WTC11 (cell line): Measurements from ENCODE around the gene IFNAR2. TPM values are rescaled to one million over a fixed set of nuclear protein-coding genes. Genes with fewer than 3 reads are reported as not detected.

Experiments
- ATAC-seq: fragments of 200-7000 bp; cut with Tn5 transposase; 2 replicates; pipeline ENCODE4 v1.10.0; 2021; ENCODE audit warnings: mild to moderate bottlenecking, moderate library complexity
- CTCF ChIA-PET: fragments of 300-600 bp; sonication (Branson Sonifier 250); formaldehyde crosslinking; loops from one replicate; lab custom pipeline; 2021; ENCODE audit warnings: antibody characterized with exemption; lab: Charles Lee
- POLR2A ChIA-PET: fragments of 350-600 bp; sonication (Branson Sonifier 250); formaldehyde crosslinking; loops from one replicate; lab custom pipeline; 2021; ENCODE audit warnings: antibody characterized with exemption; lab: Charles Lee
- DNase-seq: peaks from one replicate; pipeline ENCODE4 v3.0.0; 2021; ENCODE audit warnings: low spot score
- H3K27ac Mint-ChIP-seq: 2 replicates; pipeline ENCODE4 v1.8.0; 2021; ENCODE audit warnings: mixed read lengths
- H3K27me3 Mint-ChIP-seq: 2 replicates; pipeline ENCODE4 v1.8.0; 2021; ENCODE audit warnings: low read depth, mild to moderate bottlenecking, moderate library complexity, mixed read lengths
- H3K36me3 Mint-ChIP-seq: 2 replicates; pipeline ENCODE4 v1.8.0; 2021; ENCODE audit warnings: mixed read lengths
- H3K4me1 Mint-ChIP-seq: 2 replicates; pipeline ENCODE4 v1.8.0; 2022; ENCODE audit warnings: mixed read lengths
- H3K4me3 Mint-ChIP-seq: 2 replicates; pipeline ENCODE4 v1.8.0; 2021; ENCODE audit warnings: mild to moderate bottlenecking, moderate library complexity, mixed read lengths
- H3K9me3 Mint-ChIP-seq: 2 replicates; pipeline ENCODE4 v1.8.0; 2021; ENCODE audit warnings: mixed read lengths
- CBFB ChIP-seq: sonication (generic); formaldehyde crosslinking; IDR thresholded peaks from 2 replicates; pipeline ENCODE4 v1.8.1; 2022; ENCODE audit warnings: mild to moderate bottlenecking, low read depth, missing genetic modification reagents
- ESRRA ChIP-seq: sonication (generic); formaldehyde crosslinking; IDR thresholded peaks from 2 replicates; pipeline ENCODE4 v1.8.1; 2022; ENCODE audit warnings: mild to moderate bottlenecking, missing genetic modification reagents, borderline replicate concordance
- FOXK1 ChIP-seq: sonication (generic); formaldehyde crosslinking; IDR thresholded peaks from 2 replicates; pipeline ENCODE4 v1.8.0; 2022; ENCODE audit warnings: mild to moderate bottlenecking, moderate library complexity, missing genetic modification reagents
- HMGA2 ChIP-seq: fragments of 250-450 bp; sonication (Bioruptor Pico); IDR thresholded peaks from 2 replicates; pipeline ENCODE4 v1.4.0; 2021; ENCODE audit warnings: mild to moderate bottlenecking, moderate library complexity
- JUN ChIP-seq: sonication (generic); formaldehyde crosslinking; IDR thresholded peaks from 2 replicates; pipeline ENCODE4 v1.8.0; 2023; ENCODE audit warnings: mild to moderate bottlenecking, missing genetic modification reagents
- NR3C1 ChIP-seq: sonication (generic); formaldehyde crosslinking; conservative IDR thresholded peaks from 2 replicates; pipeline ENCODE4 v1.8.1; 2023; ENCODE audit warnings: low read depth, mild to moderate bottlenecking, missing genetic modification reagents
- OVOL2 ChIP-seq: fragments of 250-450 bp; sonication (Bioruptor Pico); IDR thresholded peaks from 2 replicates; pipeline ENCODE4 v1.9.0; 2021; ENCODE audit warnings: mild to moderate bottlenecking, borderline replicate concordance
- PRRX2 ChIP-seq: fragments of 250-450 bp; sonication (Bioruptor Pico); IDR thresholded peaks from 2 replicates; pipeline ENCODE4 v1.8.0; 2021; ENCODE audit warnings: mild to moderate bottlenecking
- RELA ChIP-seq: sonication (generic); formaldehyde crosslinking; IDR thresholded peaks from 2 replicates; pipeline ENCODE4 v1.8.1; 2022; ENCODE audit warnings: missing genetic modification reagents, mild to moderate bottlenecking, borderline replicate concordance
- TEAD1 ChIP-seq: sonication (generic); formaldehyde crosslinking; IDR thresholded peaks from 2 replicates; pipeline ENCODE4 v1.8.0; 2022; ENCODE audit warnings: mild to moderate bottlenecking, missing genetic modification reagents
- total RNA-seq: library from RNA; stranded (reverse); gene quantifications from 3 replicates; pipeline ENCODE4 v1.2.3, GENCODE V29; 2021
- TF ChIP-seq, protein P1 (sequence below): sonication (generic); formaldehyde crosslinking; IDR thresholded peaks from 2 replicates; pipeline ENCODE4 v1.8.1; 2023; ENCODE audit warnings: mild to moderate bottlenecking, missing genetic modification reagents
- TF ChIP-seq, protein P2 (sequence below): sonication (generic); formaldehyde crosslinking; IDR thresholded peaks from 2 replicates; pipeline ENCODE4 v1.8.1; 2023; ENCODE audit warnings: mild to moderate bottlenecking, missing genetic modification reagents, moderate library complexity
- TF ChIP-seq, protein P3 (sequence below): fragments of 250-450 bp; sonication (Bioruptor Pico); IDR thresholded peaks from 2 replicates; pipeline ENCODE4 v1.9.0; 2021; ENCODE audit warnings: moderate library complexity, mild to moderate bottlenecking, inconsistent platforms, borderline replicate concordance
- TF ChIP-seq, protein P4 (sequence below): sonication (generic); formaldehyde crosslinking; IDR thresholded peaks from 2 replicates; pipeline ENCODE4 v1.8.1; 2022; ENCODE audit warnings: low read depth, missing genetic modification reagents, borderline replicate concordance
- TF ChIP-seq, protein P5 (sequence below): sonication (generic); formaldehyde crosslinking; IDR thresholded peaks from 2 replicates; pipeline ENCODE4 v1.8.0; 2023; ENCODE audit warnings: missing genetic modification reagents, mild to moderate bottlenecking, borderline replicate concordance
- TF ChIP-seq, protein P6 (sequence below): fragments of 250-450 bp; sonication (Bioruptor Pico); IDR thresholded peaks from 2 replicates; pipeline ENCODE4 v2.1.2; 2022; ENCODE audit warnings: mild to moderate bottlenecking, moderate library complexity
- TF ChIP-seq, protein P7 (sequence below): sonication (generic); formaldehyde crosslinking; IDR thresholded peaks from 2 replicates; pipeline ENCODE4 v1.8.0; 2022; ENCODE audit warnings: mild to moderate bottlenecking, missing genetic modification reagents

Gene IFNAR2
- total RNA-seq, 1 experiment from 2014 or later, result 13.3 TPM

DNA sequence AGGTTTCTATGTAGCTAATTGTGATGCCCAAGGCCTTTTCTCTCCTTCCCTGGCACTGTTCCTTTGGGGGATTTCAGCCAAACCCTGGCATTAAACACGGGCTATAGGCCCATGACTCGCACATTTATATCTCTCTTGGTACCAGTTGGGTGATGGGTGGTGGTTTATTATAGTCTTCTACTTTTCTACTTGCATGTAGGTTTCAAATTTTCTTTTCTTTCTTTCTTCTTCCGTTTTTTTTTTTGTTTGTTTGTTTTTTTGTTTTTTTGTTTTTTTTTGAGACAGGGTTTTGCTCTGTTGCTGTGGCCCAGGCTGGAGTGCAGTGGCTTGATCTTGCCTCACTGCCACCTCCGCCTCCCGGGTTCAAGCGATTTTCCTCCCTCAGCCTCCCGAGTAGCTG is 37.5 kb downstream of the IFNAR2 start (continued):
- TF ChIP-seq, protein P1, sequence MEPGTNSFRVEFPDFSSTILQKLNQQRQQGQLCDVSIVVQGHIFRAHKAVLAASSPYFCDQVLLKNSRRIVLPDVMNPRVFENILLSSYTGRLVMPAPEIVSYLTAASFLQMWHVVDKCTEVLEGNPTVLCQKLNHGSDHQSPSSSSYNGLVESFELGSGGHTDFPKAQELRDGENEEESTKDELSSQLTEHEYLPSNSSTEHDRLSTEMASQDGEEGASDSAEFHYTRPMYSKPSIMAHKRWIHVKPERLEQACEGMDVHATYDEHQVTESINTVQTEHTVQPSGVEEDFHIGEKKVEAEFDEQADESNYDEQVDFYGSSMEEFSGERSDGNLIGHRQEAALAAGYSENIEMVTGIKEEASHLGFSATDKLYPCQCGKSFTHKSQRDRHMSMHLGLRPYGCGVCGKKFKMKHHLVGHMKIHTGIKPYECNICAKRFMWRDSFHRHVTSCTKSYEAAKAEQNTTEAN, result no peak
- TF ChIP-seq, protein P2, sequence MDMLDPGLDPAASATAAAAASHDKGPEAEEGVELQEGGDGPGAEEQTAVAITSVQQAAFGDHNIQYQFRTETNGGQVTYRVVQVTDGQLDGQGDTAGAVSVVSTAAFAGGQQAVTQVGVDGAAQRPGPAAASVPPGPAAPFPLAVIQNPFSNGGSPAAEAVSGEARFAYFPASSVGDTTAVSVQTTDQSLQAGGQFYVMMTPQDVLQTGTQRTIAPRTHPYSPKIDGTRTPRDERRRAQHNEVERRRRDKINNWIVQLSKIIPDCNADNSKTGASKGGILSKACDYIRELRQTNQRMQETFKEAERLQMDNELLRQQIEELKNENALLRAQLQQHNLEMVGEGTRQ, result no peak

DNA sequence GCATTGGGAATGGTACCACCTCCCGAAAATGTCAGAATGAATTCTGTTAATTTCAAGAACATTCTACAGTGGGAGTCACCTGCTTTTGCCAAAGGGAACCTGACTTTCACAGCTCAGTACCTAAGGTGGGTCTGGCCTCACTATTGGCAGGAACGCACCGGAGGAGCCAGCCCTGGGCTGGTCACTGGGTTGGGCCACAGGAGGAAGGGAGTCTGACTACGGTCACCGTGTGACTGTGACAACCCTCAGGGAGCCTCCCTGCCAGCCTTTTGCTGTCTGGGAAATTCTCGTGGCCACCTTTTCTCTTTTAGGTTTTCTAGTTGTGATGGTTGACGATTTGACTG is 38.6 kb downstream of the IFNAR2 start:
- CTCF ChIA-PET, result no interaction called here
- Mint-ChIP-seq H3K36me3 (0 out of 2 replicates have a peak, but pooled peaks cover 2% of the 10 kb centered on the region), H3K4me3 (no peak overlapping the region; the same call in 1 of the 2 replicates), H3K9me3 (no peaks in the 10 kb centered on the region), H3K27ac (no peak overlapping the region)
- POLR2A ChIA-PET, result no interaction called here
- no peak for DNase-seq
- no peak for ATAC-seq
- TF ChIP-seq OVOL2 (no peak), CBFB (CRISPR knock-in tag) (no peak), TEAD1 (no peak), PRRX2 (no peak), RELA (CRISPR knock-in tag) (no peak), NR3C1 (CRISPR knock-in tag) (no peak), ESRRA (CRISPR knock-in tag) (no peak), HMGA2 (CRISPR knock-in tag) (no peak), JUN (no peak), FOXK1 (no peak)
- TF ChIP-seq, protein P3, sequence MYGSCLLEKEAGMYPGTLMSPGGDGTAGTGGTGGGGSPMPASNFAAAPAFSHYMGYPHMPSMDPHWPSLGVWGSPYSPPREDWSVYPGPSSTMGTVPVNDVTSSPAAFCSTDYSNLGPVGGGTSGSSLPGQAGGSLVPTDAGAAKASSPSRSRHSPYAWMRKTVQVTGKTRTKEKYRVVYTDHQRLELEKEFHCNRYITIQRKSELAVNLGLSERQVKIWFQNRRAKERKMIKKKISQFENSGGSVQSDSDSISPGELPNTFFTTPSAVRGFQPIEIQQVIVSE (CRISPR knock-in tag), result no peak
- TF ChIP-seq, protein P4, sequence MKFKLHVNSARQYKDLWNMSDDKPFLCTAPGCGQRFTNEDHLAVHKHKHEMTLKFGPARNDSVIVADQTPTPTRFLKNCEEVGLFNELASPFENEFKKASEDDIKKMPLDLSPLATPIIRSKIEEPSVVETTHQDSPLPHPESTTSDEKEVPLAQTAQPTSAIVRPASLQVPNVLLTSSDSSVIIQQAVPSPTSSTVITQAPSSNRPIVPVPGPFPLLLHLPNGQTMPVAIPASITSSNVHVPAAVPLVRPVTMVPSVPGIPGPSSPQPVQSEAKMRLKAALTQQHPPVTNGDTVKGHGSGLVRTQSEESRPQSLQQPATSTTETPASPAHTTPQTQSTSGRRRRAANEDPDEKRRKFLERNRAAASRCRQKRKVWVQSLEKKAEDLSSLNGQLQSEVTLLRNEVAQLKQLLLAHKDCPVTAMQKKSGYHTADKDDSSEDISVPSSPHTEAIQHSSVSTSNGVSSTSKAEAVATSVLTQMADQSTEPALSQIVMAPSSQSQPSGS (CRISPR knock-in tag), result no peak
- TF ChIP-seq, protein P5, sequence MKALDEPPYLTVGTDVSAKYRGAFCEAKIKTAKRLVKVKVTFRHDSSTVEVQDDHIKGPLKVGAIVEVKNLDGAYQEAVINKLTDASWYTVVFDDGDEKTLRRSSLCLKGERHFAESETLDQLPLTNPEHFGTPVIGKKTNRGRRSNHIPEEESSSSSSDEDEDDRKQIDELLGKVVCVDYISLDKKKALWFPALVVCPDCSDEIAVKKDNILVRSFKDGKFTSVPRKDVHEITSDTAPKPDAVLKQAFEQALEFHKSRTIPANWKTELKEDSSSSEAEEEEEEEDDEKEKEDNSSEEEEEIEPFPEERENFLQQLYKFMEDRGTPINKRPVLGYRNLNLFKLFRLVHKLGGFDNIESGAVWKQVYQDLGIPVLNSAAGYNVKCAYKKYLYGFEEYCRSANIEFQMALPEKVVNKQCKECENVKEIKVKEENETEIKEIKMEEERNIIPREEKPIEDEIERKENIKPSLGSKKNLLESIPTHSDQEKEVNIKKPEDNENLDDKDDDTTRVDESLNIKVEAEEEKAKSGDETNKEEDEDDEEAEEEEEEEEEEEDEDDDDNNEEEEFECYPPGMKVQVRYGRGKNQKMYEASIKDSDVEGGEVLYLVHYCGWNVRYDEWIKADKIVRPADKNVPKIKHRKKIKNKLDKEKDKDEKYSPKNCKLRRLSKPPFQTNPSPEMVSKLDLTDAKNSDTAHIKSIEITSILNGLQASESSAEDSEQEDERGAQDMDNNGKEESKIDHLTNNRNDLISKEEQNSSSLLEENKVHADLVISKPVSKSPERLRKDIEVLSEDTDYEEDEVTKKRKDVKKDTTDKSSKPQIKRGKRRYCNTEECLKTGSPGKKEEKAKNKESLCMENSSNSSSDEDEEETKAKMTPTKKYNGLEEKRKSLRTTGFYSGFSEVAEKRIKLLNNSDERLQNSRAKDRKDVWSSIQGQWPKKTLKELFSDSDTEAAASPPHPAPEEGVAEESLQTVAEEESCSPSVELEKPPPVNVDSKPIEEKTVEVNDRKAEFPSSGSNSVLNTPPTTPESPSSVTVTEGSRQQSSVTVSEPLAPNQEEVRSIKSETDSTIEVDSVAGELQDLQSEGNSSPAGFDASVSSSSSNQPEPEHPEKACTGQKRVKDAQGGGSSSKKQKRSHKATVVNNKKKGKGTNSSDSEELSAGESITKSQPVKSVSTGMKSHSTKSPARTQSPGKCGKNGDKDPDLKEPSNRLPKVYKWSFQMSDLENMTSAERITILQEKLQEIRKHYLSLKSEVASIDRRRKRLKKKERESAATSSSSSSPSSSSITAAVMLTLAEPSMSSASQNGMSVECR, result no peak
- TF ChIP-seq, protein P6, sequence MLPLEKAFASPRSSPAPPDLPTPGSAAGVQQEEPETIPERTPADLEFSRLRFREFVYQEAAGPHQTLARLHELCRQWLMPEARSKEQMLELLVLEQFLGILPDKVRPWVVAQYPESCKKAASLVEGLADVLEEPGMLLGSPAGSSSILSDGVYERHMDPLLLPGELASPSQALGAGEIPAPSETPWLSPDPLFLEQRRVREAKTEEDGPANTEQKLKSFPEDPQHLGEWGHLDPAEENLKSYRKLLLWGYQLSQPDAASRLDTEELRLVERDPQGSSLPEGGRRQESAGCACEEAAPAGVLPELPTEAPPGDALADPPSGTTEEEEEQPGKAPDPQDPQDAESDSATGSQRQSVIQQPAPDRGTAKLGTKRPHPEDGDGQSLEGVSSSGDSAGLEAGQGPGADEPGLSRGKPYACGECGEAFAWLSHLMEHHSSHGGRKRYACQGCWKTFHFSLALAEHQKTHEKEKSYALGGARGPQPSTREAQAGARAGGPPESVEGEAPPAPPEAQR (CRISPR knock-in tag), result no peak
- TF ChIP-seq, protein P7, sequence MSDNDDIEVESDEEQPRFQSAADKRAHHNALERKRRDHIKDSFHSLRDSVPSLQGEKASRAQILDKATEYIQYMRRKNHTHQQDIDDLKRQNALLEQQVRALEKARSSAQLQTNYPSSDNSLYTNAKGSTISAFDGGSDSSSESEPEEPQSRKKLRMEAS (CRISPR knock-in tag), result no peak
- TF ChIP-seq, all 79 proteins: peak for 0
- Mint-ChIP-seq H3K27me3 (no peaks in the 10 kb centered on the region; the same call in 1 of the 2 replicates), H3K4me1 (peaks cover 30% of the 10 kb centered on the region)
